Omental fat pad (tissue), 4 donors: ENCODE data around the gene MYO16. TPM values are rescaled to one million over a fixed set of nuclear protein-coding genes. Genes with fewer than 3 reads are reported as not detected.

Experiments used
- ATAC-seq: fragments of 150-250 bp; one replicate; pipeline ENCODE4 v1.9.1; 2016; ENCODE audit warnings: mild to moderate bottlenecking, moderate library complexity; ENCODE audit not compliant: low FRiP score
- DNase-seq: peaks from one replicate; pipeline ENCODE4 v3.0.0-alpha.2; 2019; ENCODE audit warnings: low spot score
- total RNA-seq, 4 donors: library from RNA; depleted of rRNA; stranded (reverse); fragments of >200 nt; gene quantifications; one replicate each; pipeline ENCODE4 v1.1.0, GENCODE V29; 2016
- TF ChIP-seq, protein P1 (sequence below), 3 donors: fragments of 450-650 bp; IDR thresholded peaks; one replicate each; pipeline ENCODE4 v1.5.1; 2016 to 2017; ENCODE audit warnings: antibody characterized with exemption in 3 of 3, mild to moderate bottlenecking in 3 of 3, moderate library complexity in 2 of 3

The MYO16 gene
- total RNA-seq, 4 donors from 2014 or later: 0.48 to 1.9 (median 0.93) TPM; not detected in 1

DNA sequence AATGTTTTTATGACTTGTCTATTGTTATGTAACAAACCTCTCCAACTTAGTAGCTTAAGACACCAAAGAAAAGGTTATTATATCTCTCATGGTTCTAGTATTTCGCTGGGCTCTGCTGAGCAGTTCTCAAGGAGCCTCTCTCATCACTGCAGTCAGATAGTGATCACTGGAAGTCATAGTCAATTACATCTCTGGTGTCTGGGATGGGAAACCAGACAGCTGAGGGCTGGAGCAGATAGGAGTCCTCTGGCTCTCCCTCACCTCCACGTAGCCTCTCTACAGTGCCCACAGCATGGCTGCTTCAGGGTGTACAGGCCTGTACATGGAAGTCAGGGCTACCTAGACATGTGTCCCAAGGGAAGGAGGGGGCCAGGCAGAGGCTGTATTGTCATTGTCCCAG, 507.5 kb downstream of the MYO16 start:
- ATAC-seq: no peak
- DNase-seq: no peak
- TF ChIP-seq, protein P1, sequence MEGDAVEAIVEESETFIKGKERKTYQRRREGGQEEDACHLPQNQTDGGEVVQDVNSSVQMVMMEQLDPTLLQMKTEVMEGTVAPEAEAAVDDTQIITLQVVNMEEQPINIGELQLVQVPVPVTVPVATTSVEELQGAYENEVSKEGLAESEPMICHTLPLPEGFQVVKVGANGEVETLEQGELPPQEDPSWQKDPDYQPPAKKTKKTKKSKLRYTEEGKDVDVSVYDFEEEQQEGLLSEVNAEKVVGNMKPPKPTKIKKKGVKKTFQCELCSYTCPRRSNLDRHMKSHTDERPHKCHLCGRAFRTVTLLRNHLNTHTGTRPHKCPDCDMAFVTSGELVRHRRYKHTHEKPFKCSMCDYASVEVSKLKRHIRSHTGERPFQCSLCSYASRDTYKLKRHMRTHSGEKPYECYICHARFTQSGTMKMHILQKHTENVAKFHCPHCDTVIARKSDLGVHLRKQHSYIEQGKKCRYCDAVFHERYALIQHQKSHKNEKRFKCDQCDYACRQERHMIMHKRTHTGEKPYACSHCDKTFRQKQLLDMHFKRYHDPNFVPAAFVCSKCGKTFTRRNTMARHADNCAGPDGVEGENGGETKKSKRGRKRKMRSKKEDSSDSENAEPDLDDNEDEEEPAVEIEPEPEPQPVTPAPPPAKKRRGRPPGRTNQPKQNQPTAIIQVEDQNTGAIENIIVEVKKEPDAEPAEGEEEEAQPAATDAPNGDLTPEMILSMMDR (IDR thresholded peaks at IDR 0.05): no peak

DNA sequence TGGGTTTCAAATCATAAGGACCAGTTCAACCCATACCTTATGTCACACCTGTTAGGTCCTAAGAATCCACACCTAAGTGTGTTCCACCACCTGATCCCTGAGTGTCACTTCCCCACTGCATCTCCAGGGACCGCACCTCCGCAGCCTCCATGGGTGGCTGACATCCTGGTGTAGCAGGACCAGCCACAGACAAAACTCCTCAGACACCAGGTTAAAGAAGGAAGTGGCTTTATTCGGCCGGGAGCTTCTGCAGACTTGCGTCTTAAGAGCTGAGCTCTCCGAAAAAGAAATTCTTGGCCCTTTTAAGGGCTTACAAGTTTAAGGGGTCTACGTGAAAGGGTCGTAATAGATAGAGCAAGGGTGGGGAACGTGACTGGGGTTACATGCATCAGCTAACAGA, 509.9 kb downstream of the MYO16 start:
- TF ChIP-seq, protein P1 (IDR thresholded peaks at IDR 0.05): no peak
- DNase-seq (no peak), ATAC-seq (no peak)

DNA sequence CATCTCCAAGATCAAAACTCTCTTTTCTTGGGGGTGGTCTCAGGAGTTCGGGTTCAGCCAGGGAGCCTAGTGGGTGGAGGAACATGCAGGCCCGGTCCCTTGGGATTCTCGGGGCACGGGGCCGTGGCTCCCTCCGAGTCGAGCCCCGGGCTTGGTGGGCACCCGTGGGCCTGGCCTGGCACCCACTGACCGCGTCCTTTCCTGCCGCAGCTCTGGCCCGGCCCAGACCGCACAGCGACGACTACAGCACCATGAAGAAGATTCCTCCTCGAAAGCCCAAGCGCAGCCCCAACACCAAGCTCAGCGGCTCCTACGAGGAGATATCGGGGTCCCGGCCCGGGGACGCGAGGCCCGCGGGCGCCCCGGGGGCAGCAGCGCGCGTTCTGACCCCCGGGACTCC, 510.6 kb downstream of the MYO16 start:
- ATAC-seq (no peak), DNase-seq (no peak)
- TF ChIP-seq, protein P1 (IDR thresholded peaks at IDR 0.05): no peak

DNA sequence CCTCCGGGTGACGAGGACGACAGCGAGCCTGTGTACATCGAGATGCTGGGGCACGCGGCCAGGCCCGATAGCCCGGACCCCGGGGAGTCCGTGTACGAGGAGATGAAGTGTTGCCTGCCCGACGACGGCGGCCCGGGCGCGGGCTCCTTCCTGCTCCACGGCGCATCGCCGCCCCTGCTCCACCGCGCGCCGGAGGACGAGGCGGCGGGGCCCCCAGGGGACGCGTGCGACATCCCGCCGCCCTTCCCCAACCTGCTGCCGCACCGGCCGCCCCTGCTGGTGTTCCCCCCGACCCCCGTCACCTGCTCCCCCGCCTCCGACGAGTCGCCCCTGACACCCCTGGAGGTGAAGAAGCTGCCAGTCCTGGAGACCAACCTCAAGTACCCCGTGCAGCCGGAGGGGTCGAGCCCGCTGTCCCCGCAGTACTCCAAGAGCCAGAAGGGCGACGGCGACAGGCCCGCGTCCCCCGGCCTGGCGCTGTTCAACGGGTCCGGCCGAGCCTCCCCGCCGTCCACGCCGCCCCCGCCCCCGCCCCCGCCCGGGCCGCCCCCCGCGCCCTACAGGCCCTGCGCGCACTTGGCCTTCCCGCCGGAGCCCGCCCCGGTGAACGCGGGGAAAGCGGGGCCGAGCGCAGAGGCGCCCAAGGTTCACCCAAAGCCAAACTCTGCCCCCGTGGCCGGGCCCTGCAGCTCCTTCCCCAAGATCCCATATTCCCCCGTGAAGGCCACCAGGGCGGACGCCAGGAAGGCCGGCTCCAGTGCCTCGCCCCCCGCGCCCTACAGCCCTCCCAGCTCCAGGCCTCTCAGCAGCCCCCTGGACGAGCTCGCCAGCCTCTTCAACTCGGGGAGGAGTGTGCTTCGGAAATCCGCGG, 511.3 kb downstream of the MYO16 start:
- ATAC-seq: no peak
- TF ChIP-seq, protein P1 (IDR thresholded peaks at IDR 0.05): no peak
- DNase-seq: no peak

DNA sequence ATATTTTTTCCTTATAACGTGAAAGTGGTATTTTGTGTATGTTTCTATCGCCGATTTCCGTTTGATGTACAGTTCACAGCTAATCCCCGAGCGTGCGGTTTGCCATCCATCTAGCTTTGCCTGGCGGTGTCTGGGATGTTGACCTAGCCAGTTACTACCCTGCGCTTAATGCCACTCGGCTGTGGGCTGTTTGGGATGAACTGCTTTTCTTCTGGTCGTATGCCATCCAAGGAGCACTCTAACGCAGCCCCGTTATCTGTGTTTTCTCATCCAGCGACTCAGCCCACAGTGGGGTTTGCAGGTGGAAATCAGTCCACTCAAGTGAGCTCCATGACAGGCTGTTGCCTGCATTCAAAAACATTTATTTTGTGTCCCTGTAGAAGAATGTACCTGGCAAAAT, 512.3 kb downstream of the MYO16 start:
- TF ChIP-seq, protein P1 (IDR thresholded peaks at IDR 0.05): no peak
- DNase-seq: no peak
- no peak for ATAC-seq

DNA sequence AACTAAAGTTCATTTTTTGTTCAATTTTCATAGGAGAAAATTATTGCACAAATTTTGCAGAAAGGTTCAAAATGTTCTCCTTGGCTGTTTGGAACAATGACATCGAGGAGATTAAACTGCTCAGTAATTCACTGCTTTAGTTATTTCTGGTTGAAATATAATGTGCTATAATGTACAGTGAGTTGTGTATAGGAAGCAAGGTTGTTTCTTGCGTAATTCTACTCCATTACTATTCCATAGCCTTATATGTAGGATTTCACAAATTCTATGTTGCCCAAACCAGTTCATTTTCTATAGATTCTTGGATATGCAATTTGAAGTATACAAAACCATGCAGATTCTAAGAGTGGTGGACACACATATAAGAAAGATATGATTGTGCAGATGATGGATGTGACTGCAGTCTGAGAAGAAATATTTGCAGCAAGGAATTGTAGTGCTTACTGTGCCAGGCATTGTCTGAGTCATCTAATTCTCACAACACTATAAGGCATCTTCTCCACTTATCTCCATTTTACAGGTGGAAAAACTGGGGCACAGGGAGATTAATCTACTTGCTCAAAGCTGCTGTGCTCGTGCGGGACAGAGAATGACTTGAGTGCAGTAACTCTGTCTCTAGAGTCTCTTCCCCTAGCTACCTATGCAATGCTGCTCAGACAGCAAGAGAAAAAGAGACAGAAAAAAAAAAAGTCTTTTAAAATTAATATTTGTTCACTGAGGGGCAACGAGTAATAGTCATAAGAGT, 515.5 kb downstream of the MYO16 start:
- DNase-seq: no peak
- TF ChIP-seq, protein P1 (IDR thresholded peaks at IDR 0.05): no peak
- ATAC-seq: no peak
